OCI-LY7 (cell line): Measurements from ENCODE around the gene AGFG2.

Source experiments
- CTCF ChIP-seq: fragments of 200-600 bp; sonication (generic); conservative IDR thresholded peaks from 2 replicates; pipeline ENCODE4 v1.5.1; 2014; ENCODE audit warnings: mild to moderate bottlenecking, antibody characterized with exemption, low read length, moderate library complexity, mixed read lengths
- EZH2phosphoT487 ChIP-seq: fragments of 200-600 bp; sonication (generic); IDR thresholded peaks from 2 replicates; pipeline ENCODE4 v1.6.1; 2018; ENCODE audit warnings: low read depth, borderline replicate concordance, mild to moderate bottlenecking, mixed run types, antibody characterized with exemption, low read length, moderate library complexity, mixed read lengths

GRCh38 chr7:100606313-100606712 is 67.3 kb downstream of the AGFG2 start:
- TF ChIP-seq CTCF (no peak), EZH2phosphoT487 (no peak)
